Gastrocnemius medialis (tissue), 4 donors: ENCODE data around the gene CCDC68. TPM values are rescaled to one million over a fixed set of nuclear protein-coding genes. Genes with fewer than 3 reads are reported as not detected.

Experiments used
- ATAC-seq, 2 donors: fragments of 150-250 bp; one replicate each; pipeline ENCODE4 v1.9.1; 2016
- DNase-seq, 2 donors: peaks; one replicate each; pipeline ENCODE4 v3.0.0-alpha.2; 2019
- H3K27ac ChIP-seq, 4 donors: fragments of 200-600 bp; sonication (generic); 1 replicate in 1 of 4; 2 replicates in 3 of 4; pipeline ENCODE4 v1.5.1; 2016 to 2018; ENCODE audit warnings: mild to moderate bottlenecking in 2 of 4, moderate library complexity in 1 of 4
- H3K27me3 ChIP-seq, 3 donors: fragments of 200-600 bp; sonication (generic) in 2 of 3; 1 replicate in 1 of 3; 2 replicates in 2 of 3; pipeline versions ENCODE4 v1.5.1 to v1.6.0; 2016 to 2019; ENCODE audit warnings: mild to moderate bottlenecking in 1 of 3, moderate library complexity in 1 of 3
- H3K36me3 ChIP-seq, 2 donors: fragments of 200-600 bp; sonication (generic) in 1 of 2; one replicate each; pipeline ENCODE4 v1.5.1; 2017 to 2018
- H3K4me1 ChIP-seq, 2 donors: fragments of 200-600 bp; sonication (generic) in 1 of 2; one replicate each; pipeline ENCODE4 v1.5.1; 2016 to 2017; ENCODE audit warnings: mild to moderate bottlenecking in 2 of 2
- H3K4me3 ChIP-seq, 4 donors: fragments of 200-600 bp; sonication (generic) in 3 of 4; 1 replicate in 1 of 4; 2 replicates in 3 of 4; pipeline ENCODE4 v1.5.1; 2016 to 2019; ENCODE audit warnings: mild to moderate bottlenecking in 2 of 4
- H3K9me3 ChIP-seq, 3 donors: fragments of 200-600 bp; sonication (generic) in 2 of 3; 1 replicate in 1 of 3; 2 replicates in 2 of 3; pipeline ENCODE4 v1.5.1; 2016 to 2019
- POLR2A ChIP-seq, 2 donors: fragments of 450-650 bp; IDR thresholded peaks; one replicate each; pipeline ENCODE4 v1.6.1; 2017; ENCODE audit warnings: antibody characterized with exemption in 2 of 2, mild to moderate bottlenecking in 2 of 2, moderate library complexity in 2 of 2
- in situ Hi-C, 4 donors: fragments of 200-750 bp; cut with MboI; loops; one replicate each; pipeline versions ENCODE4 v1.15.0 to v1.8.0; 2017; ENCODE audit warnings: low sequenced_read_pairs in 4 of 4
- intact Hi-C: fragments of 100-400 bp; cut with DNase I; formaldehyde crosslinking; loops from one replicate; pipeline ENCODE4 v1.15.1; 2023; ENCODE audit warnings: low total_unique reads
- total RNA-seq, 4 donors: library from RNA; depleted of rRNA; stranded (reverse); fragments of >200 nt; gene quantifications; one replicate each; pipeline versions ENCODE4 v1.1.0 to v1.2.3, GENCODE V29; 2016
- TF ChIP-seq, protein P1 (sequence below), 5 experiments: fragments of 450-650 bp in 3 of 5; fragments of 200-600 bp in 2 of 5; sonication (generic) in 2 of 5; IDR thresholded peaks in 4 of 5; conservative IDR thresholded peaks in 1 of 5; 1 replicate in 4 of 5; 2 replicates in 1 of 5; pipeline ENCODE4 v1.5.1; 2016 to 2019; ENCODE audit warnings: antibody characterized with exemption in 5 of 5, mild to moderate bottlenecking in 3 of 5, moderate library complexity in 3 of 5

Gene CCDC68
- total RNA-seq, 4 donors from 2014 or later, result 2.4 to 6.0 (median 4.5) TPM

DNA sequence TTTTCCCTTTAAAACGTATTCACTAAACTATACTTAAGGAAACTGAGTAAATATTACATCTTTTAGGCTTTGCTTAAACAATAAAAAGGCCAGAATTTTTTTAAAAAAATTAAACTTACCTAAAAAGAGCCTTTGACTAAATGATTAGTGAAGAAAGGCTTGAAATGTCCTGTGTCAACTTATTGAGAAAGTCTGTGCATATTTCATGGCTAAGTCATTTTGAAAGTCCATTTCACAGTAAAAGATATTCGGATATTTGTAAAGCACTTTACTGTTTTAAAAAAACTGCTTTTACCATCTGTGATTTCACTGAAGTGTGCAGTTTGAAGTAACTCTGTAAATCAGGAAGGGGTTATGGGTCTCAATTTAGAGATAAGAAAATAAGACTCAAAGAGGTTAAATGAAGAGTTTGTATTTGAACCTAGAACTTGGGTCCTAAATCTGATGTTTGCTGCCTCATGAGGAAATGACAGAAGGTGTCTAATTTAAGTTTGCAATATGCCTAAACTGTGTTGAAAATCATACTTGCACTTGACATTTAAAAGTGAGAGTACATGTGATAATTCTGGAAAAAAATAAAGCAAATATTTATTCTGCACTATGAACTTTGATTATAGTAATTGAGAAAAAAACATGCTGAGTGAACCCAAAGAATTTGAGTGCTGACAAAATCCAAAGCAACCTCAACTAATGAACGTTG lies 80.5 kb downstream of the CCDC68 start:
- H3K4me3 ChIP-seq, result no peak overlapping the region
- TF ChIP-seq POLR2A (IDR thresholded peaks at IDR 0.05), result no peak
- TF ChIP-seq, protein P1, sequence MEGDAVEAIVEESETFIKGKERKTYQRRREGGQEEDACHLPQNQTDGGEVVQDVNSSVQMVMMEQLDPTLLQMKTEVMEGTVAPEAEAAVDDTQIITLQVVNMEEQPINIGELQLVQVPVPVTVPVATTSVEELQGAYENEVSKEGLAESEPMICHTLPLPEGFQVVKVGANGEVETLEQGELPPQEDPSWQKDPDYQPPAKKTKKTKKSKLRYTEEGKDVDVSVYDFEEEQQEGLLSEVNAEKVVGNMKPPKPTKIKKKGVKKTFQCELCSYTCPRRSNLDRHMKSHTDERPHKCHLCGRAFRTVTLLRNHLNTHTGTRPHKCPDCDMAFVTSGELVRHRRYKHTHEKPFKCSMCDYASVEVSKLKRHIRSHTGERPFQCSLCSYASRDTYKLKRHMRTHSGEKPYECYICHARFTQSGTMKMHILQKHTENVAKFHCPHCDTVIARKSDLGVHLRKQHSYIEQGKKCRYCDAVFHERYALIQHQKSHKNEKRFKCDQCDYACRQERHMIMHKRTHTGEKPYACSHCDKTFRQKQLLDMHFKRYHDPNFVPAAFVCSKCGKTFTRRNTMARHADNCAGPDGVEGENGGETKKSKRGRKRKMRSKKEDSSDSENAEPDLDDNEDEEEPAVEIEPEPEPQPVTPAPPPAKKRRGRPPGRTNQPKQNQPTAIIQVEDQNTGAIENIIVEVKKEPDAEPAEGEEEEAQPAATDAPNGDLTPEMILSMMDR (IDR thresholded peaks at IDR 0.05 in 4 of 5, conservative IDR thresholded peaks at IDR 0.05 in 1 of 5), result no peak
- intact Hi-C loops (no loop called here), in situ Hi-C loops (no loop called here)
- no peaks in the 10 kb centered on the region for H3K36me3 ChIP-seq
- no peaks in the 10 kb centered on the region for H3K27me3 ChIP-seq
- no peak for ATAC-seq
- no peak for DNase-seq
- H3K4me1 ChIP-seq, result no peaks in the 10 kb centered on the region
- H3K27ac ChIP-seq, result no peak overlapping the region
- H3K9me3 ChIP-seq, result no peaks in the 10 kb centered on the region

DNA sequence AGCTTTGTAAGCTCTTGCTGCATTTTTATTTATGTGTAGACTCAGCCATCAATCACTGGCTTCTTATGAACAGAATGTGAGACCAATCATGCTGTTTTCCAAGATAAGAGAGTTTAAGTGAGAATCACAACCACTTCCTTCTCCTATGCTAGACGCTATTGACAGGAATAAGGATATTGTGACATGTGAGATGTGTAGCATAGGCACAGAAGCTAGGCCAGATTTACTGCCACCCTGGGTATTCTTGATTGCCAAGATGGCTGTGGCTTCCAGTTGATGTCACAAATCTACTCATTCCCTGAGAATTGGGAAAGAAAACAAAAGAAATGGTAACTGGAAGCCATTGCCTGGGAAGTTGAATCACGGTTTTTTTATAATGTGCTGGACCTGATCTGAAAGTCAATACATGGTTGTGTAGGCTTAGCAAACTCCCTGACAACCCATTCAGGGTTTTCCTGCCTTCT lies 81.1 kb downstream of the CCDC68 start:
- H3K4me1 ChIP-seq, result no peaks in the 10 kb centered on the region
- H3K9me3 ChIP-seq, result no peaks in the 10 kb centered on the region
- H3K27me3 ChIP-seq, result no peaks in the 10 kb centered on the region
- intact Hi-C loops (no loop called here), in situ Hi-C loops (no loop called here)
- ATAC-seq (no peak), DNase-seq (no peak)
- no peak overlapping the region for H3K27ac ChIP-seq
- TF ChIP-seq, protein P1 (IDR thresholded peaks at IDR 0.05 in 4 of 5, conservative IDR thresholded peaks at IDR 0.05 in 1 of 5), result no peak
- TF ChIP-seq POLR2A (IDR thresholded peaks at IDR 0.05), result no peak
- H3K36me3 ChIP-seq, result no peaks in the 10 kb centered on the region
- H3K4me3 ChIP-seq, result no peak overlapping the region

DNA sequence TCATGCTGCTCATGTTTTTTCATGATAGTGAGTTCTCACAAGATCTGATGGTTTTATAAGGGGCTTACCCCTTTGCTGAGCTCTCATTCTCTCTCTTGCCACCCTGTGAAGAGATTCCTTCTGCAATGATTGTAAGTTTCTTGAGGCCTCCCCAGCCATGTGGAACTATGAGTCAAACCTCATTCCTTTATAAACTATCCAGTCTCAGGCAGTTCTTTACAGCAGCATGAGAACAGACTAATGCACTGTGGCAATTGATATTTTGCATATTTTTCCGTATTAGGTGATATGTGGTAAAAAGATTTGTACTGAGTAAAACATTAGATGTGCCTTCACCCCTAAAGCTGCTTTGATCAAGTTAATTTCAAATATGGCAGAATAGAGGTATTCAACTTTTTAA lies 82.2 kb downstream of the CCDC68 start:
- Histone ChIP-seq H3K4me3 (no peak overlapping the region), H3K27ac (no peak overlapping the region), H3K4me1 (no peaks in the 10 kb centered on the region), H3K9me3 (no peaks in the 10 kb centered on the region), H3K36me3 (no peaks in the 10 kb centered on the region), H3K27me3 (no peaks in the 10 kb centered on the region)
- in situ Hi-C loops, result no loop called here
- DNase-seq (no peak), ATAC-seq (no peak)
- TF ChIP-seq POLR2A (IDR thresholded peaks at IDR 0.05), result no peak
- TF ChIP-seq, protein P1 (IDR thresholded peaks at IDR 0.05 in 4 of 5, conservative IDR thresholded peaks at IDR 0.05 in 1 of 5), result no peak
- intact Hi-C loops, result no loop called here

DNA sequence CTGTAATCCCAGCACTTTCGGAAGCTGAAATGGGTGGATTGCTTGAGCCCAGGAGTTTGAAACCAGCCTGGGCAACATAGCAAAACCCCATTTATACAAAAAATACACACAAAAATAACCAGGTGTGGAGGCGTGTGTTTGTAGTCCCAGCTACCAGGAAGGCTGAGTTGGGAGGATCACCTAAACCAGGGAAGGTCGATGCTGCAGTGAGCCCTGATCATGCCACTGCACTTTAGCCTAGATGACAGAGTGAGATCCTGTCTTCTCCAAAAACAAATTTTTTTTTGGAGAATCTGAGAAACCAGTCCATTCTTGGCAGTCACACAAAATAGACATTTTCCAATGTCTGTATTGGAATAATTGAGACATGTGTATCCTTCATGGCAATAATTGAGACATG lies 84.2 kb downstream of the CCDC68 start:
- TF ChIP-seq, protein P1 (IDR thresholded peaks at IDR 0.05 in 4 of 5, conservative IDR thresholded peaks at IDR 0.05 in 1 of 5), result no peak
- TF ChIP-seq POLR2A (IDR thresholded peaks at IDR 0.05), result no peak
- Histone ChIP-seq H3K9me3 (no peaks in the 10 kb centered on the region), H3K27me3 (no peaks in the 10 kb centered on the region), H3K36me3 (no peaks in the 10 kb centered on the region), H3K4me3 (no peak overlapping the region), H3K27ac (no peak overlapping the region), H3K4me1 (no peaks in the 10 kb centered on the region)
- in situ Hi-C loops, result no loop called here
- intact Hi-C loops, result no loop called here
- DNase-seq, result no peak
- no peak for ATAC-seq

DNA sequence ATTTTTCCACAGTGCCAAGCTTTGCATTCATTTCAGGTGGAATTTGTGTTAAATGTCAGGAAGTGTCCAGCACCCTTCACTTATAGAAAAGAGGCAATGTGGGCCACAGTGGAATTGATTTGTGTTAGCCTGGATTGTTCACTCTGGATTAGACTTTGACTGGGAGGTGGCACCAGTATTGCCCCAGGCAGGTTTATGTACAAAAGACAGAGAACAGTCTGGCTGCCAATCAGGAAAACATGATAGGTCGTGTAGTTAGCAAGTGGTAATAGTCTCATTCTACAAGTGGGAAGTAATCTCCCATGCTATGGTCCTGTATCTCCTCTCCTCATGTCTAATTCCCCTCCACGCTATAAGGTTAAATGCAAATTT lies 85.4 kb downstream of the CCDC68 start:
- in situ Hi-C loops, result loop anchor here in 1 of 4 donors (25.0 kb wide), 1 partner anchor 88 kb away; the partner anchor contains the start of gene CCDC68

More for the DNA sequence above, 85.4 kb downstream of the CCDC68 start:
- Histone ChIP-seq H3K27ac (no peak overlapping the region), H3K4me3 (no peak overlapping the region), H3K36me3 (no peaks in the 10 kb centered on the region), H3K9me3 (no peaks in the 10 kb centered on the region), H3K27me3 (no peaks in the 10 kb centered on the region), H3K4me1 (no peaks in the 10 kb centered on the region)
- DNase-seq (no peak), ATAC-seq (no peak)
- intact Hi-C loops, result no loop called here
- TF ChIP-seq, protein P1 (IDR thresholded peaks at IDR 0.05 in 4 of 5, conservative IDR thresholded peaks at IDR 0.05 in 1 of 5), result no peak
- no peak for TF ChIP-seq POLR2A (IDR thresholded peaks at IDR 0.05)
